Esophagus muscularis mucosa (tissue), 4 donors: Measurements from ENCODE around the gene HTRA2.

Experiments
- EP300 ChIP-seq: sonication (generic); formaldehyde crosslinking; IDR thresholded peaks from one replicate; pipeline ENCODE4 v1.6.1; 2017; ENCODE audit warnings: antibody characterized with exemption
- POLR2A ChIP-seq: fragments of 450-650 bp; IDR thresholded peaks from one replicate; pipeline ENCODE4 v1.6.1; 2017; ENCODE audit warnings: antibody characterized with exemption, moderate library complexity, mild to moderate bottlenecking, low read depth
- POLR2AphosphoS5 ChIP-seq, 2 donors: sonication (generic); formaldehyde crosslinking; IDR thresholded peaks; one replicate each; pipeline ENCODE4 v1.6.1; 2017; ENCODE audit warnings: antibody characterized with exemption in 2 of 2
- TF ChIP-seq, protein P1 (sequence below), 3 experiments: fragments of 200-600 bp in 2 of 3; fragments of 450-650 bp in 1 of 3; sonication (generic) in 2 of 3; IDR thresholded peaks; one replicate each; pipeline ENCODE4 v1.5.1; 2017 to 2019; ENCODE audit warnings: antibody characterized with exemption in 3 of 3, mild to moderate bottlenecking in 2 of 3, moderate library complexity in 1 of 3

DNA sequence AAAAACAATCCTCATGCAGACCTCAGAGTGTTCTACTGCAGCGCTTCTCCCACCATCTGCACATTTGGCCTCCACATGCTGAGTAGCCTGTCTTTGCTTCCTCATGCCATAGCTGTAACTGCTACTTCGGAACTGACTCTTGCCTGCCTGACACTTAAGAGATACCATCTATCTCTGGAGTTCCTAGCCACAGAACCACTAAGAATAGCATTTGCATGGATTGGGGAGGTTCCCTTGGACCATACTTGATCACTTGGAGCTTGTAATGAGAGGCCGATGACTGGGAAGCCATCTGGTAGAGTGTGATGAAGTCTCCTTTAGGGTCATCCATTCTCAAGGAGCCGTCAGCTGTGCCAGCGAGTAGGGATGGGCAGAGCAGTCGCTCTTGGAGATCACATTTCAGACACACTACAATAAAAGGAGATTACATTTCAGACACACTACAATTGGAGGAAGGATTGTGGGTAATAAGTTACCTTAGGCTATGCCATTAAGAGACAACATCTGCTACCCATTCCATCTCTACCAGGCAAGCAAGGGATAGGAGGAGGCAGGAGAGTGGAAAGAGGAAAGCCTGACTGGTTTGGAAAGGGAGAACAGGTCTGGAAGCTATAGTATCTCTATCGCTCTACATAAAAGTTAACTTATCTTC lies 46.6 kb downstream of the HTRA2 start:
- TF ChIP-seq POLR2A: no peak
- TF ChIP-seq, protein P1, sequence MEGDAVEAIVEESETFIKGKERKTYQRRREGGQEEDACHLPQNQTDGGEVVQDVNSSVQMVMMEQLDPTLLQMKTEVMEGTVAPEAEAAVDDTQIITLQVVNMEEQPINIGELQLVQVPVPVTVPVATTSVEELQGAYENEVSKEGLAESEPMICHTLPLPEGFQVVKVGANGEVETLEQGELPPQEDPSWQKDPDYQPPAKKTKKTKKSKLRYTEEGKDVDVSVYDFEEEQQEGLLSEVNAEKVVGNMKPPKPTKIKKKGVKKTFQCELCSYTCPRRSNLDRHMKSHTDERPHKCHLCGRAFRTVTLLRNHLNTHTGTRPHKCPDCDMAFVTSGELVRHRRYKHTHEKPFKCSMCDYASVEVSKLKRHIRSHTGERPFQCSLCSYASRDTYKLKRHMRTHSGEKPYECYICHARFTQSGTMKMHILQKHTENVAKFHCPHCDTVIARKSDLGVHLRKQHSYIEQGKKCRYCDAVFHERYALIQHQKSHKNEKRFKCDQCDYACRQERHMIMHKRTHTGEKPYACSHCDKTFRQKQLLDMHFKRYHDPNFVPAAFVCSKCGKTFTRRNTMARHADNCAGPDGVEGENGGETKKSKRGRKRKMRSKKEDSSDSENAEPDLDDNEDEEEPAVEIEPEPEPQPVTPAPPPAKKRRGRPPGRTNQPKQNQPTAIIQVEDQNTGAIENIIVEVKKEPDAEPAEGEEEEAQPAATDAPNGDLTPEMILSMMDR (IDR thresholded peaks at IDR 0.05): no peak
- TF ChIP-seq POLR2AphosphoS5 (IDR thresholded peaks at IDR 0.05): no peak
- no peak for TF ChIP-seq EP300
